ENCODE data around the gene ANKRD55.

DNA sequence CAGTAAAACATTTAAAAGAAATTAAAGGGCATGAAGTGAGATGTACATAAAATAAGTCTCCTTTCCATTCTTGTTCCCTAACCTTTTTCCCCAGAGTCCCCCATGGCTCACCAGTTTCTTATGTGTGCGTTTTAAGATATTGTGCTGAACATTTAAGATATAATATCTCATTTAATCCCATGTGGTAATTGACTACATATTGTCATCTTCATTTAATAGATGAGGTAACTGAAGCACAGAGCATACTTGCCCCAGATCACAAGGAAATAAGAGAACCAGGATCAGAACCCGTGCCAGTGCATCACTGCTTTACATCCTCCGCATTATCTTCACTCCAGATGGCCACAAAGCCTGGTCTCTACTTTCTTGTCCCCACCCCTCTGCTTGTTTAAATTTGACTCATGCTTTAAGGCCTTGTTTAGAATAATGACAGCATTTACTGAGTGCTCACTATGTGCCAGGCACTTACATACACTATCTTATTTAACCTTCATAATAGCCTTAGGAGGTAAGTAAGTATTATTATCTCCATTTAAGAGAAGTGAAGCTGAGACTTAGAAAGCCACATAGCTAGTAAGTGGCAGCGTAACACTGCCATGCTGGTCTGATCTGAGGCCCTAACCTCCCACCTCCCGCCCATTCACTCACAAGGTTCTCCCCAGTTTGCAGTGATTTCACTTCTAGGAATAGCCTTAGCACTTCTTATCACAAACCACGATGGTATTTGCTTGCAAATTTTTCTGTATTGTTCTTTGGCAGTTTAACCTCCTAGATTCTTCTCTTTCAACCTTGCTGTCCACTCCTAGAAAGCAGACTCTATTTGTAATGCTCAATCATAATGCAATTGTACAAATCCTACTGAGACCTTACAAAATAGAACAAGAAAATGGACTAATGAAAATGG is 160.0 kb downstream of the ANKRD55 start:
- no peak for TF ChIP-seq POLR2A (IDR thresholded peaks at IDR 0.05)
- TF ChIP-seq, protein P1, sequence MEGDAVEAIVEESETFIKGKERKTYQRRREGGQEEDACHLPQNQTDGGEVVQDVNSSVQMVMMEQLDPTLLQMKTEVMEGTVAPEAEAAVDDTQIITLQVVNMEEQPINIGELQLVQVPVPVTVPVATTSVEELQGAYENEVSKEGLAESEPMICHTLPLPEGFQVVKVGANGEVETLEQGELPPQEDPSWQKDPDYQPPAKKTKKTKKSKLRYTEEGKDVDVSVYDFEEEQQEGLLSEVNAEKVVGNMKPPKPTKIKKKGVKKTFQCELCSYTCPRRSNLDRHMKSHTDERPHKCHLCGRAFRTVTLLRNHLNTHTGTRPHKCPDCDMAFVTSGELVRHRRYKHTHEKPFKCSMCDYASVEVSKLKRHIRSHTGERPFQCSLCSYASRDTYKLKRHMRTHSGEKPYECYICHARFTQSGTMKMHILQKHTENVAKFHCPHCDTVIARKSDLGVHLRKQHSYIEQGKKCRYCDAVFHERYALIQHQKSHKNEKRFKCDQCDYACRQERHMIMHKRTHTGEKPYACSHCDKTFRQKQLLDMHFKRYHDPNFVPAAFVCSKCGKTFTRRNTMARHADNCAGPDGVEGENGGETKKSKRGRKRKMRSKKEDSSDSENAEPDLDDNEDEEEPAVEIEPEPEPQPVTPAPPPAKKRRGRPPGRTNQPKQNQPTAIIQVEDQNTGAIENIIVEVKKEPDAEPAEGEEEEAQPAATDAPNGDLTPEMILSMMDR (IDR thresholded peaks at IDR 0.05 in 8 of 11, conservative IDR thresholded peaks at IDR 0.05 in 3 of 11) = no peak
